GM12878 (cell line): ENCODE results near the gene CAMKMT.

Experiments
- MTA2 ChIP-seq: fragments of 450-650 bp; IDR thresholded peaks from 2 replicates; pipeline ENCODE4 v1.6.1; 2016; ENCODE audit warnings: low read depth, mild to moderate bottlenecking, moderate library complexity
- POLR2AphosphoS5 ChIP-seq: IDR thresholded peaks from 2 replicates; pipeline ENCODE4 v1.6.1; 2011; ENCODE audit warnings: mild to moderate bottlenecking, low read length, inconsistent platforms
- RAD21 ChIP-seq: IDR thresholded peaks from 2 replicates; pipeline ENCODE4 v1.6.1; 2011; ENCODE audit warnings: mild to moderate bottlenecking, low read depth, low read length, moderate library complexity; ENCODE audit not compliant: insufficient read depth
- TCF12 ChIP-seq: IDR thresholded peaks from 2 replicates; pipeline ENCODE4 v1.6.1; 2011; ENCODE audit warnings: low read depth, mild to moderate bottlenecking, low read length
- TF ChIP-seq, protein P1 (sequence below), 3 experiments: IDR thresholded peaks in 2 of 3; conservative IDR thresholded peaks in 1 of 3; 2 replicates each; pipeline ENCODE4 v1.5.1; 2011; ENCODE audit warnings: low read depth in 3 of 3, low read length in 3 of 3, mild to moderate bottlenecking in 3 of 3, control low read depth in 2 of 3, moderate library complexity in 2 of 3, inconsistent platforms in 1 of 3, mixed read lengths in 1 of 3; ENCODE audit not compliant: control insufficient read depth in 2 of 3, insufficient read depth in 1 of 3; ENCODE audit errors: extremely low read depth in 1 of 3
- TF ChIP-seq, protein P2 (sequence below): fragments of 450-650 bp; formaldehyde crosslinking; IDR thresholded peaks from 2 replicates; pipeline ENCODE4 v1.4.0; 2020; ENCODE audit warnings: mild to moderate bottlenecking, moderate library complexity
- TF ChIP-seq, protein P3 (sequence below): IDR thresholded peaks from 2 replicates; pipeline ENCODE4 v1.6.1; 2011; ENCODE audit warnings: low read depth, low read length, improper control_type of control experiment, borderline replicate concordance
- TF ChIP-seq, protein P4 (sequence below): IDR thresholded peaks from 2 replicates; pipeline ENCODE4 v1.6.1; 2011; ENCODE audit warnings: borderline replicate concordance, low read depth, mild to moderate bottlenecking, moderate library complexity, low read length; ENCODE audit not compliant: insufficient read depth, poor library complexity, severe bottlenecking

DNA sequence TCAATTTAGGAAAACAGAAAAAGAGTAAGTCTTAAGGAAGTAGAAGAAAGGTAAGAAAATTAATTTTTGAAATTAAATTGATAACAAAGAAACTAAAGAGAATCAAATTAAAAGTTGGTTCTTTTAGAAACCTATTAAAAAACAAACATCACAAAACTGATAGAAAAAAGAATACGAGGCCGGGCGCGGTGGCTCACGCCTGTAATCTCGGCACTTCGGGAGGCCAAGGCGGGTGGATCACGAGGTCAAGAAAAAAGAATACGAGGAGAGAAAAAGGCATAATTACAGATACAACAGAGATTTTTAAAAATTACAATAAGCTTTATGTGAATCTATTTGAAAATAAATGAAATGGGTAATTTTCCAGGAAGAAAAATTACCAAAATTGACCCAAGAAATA is 12.2 kb upstream of the CAMKMT start:
- TF ChIP-seq, protein P1, sequence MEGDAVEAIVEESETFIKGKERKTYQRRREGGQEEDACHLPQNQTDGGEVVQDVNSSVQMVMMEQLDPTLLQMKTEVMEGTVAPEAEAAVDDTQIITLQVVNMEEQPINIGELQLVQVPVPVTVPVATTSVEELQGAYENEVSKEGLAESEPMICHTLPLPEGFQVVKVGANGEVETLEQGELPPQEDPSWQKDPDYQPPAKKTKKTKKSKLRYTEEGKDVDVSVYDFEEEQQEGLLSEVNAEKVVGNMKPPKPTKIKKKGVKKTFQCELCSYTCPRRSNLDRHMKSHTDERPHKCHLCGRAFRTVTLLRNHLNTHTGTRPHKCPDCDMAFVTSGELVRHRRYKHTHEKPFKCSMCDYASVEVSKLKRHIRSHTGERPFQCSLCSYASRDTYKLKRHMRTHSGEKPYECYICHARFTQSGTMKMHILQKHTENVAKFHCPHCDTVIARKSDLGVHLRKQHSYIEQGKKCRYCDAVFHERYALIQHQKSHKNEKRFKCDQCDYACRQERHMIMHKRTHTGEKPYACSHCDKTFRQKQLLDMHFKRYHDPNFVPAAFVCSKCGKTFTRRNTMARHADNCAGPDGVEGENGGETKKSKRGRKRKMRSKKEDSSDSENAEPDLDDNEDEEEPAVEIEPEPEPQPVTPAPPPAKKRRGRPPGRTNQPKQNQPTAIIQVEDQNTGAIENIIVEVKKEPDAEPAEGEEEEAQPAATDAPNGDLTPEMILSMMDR (IDR thresholded peaks at IDR 0.05 in 2 of 3, conservative IDR thresholded peaks at IDR 0.05 in 1 of 3; ENCODE audit: control insufficient read depth in 2 of 3, extremely low read depth in 1 of 3, insufficient read depth in 1 of 3, low read depth in 3 of 3, low read length in 3 of 3): no peak
- TF ChIP-seq POLR2AphosphoS5: no peak
- TF ChIP-seq, protein P2, sequence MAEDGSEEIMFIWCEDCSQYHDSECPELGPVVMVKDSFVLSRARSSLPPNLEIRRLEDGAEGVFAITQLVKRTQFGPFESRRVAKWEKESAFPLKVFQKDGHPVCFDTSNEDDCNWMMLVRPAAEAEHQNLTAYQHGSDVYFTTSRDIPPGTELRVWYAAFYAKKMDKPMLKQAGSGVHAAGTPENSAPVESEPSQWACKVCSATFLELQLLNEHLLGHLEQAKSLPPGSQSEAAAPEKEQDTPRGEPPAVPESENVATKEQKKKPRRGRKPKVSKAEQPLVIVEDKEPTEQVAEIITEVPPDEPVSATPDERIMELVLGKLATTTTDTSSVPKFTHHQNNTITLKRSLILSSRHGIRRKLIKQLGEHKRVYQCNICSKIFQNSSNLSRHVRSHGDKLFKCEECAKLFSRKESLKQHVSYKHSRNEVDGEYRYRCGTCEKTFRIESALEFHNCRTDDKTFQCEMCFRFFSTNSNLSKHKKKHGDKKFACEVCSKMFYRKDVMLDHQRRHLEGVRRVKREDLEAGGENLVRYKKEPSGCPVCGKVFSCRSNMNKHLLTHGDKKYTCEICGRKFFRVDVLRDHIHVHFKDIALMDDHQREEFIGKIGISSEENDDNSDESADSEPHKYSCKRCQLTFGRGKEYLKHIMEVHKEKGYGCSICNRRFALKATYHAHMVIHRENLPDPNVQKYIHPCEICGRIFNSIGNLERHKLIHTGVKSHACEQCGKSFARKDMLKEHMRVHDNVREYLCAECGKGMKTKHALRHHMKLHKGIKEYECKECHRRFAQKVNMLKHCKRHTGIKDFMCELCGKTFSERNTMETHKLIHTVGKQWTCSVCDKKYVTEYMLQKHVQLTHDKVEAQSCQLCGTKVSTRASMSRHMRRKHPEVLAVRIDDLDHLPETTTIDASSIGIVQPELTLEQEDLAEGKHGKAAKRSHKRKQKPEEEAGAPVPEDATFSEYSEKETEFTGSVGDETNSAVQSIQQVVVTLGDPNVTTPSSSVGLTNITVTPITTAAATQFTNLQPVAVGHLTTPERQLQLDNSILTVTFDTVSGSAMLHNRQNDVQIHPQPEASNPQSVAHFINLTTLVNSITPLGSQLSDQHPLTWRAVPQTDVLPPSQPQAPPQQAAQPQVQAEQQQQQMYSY (CRISPR knock-in tag): no peak
- TF ChIP-seq, protein P3, sequence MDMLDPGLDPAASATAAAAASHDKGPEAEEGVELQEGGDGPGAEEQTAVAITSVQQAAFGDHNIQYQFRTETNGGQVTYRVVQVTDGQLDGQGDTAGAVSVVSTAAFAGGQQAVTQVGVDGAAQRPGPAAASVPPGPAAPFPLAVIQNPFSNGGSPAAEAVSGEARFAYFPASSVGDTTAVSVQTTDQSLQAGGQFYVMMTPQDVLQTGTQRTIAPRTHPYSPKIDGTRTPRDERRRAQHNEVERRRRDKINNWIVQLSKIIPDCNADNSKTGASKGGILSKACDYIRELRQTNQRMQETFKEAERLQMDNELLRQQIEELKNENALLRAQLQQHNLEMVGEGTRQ: no peak
- TF ChIP-seq MTA2: no peak
- no peak for TF ChIP-seq RAD21
- TF ChIP-seq, protein P4, sequence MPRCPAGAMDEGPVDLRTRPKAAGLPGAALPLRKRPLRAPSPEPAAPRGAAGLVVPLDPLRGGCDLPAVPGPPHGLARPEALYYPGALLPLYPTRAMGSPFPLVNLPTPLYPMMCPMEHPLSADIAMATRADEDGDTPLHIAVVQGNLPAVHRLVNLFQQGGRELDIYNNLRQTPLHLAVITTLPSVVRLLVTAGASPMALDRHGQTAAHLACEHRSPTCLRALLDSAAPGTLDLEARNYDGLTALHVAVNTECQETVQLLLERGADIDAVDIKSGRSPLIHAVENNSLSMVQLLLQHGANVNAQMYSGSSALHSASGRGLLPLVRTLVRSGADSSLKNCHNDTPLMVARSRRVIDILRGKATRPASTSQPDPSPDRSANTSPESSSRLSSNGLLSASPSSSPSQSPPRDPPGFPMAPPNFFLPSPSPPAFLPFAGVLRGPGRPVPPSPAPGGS: no peak
- no peak for TF ChIP-seq TCF12
